CD14-positive monocyte (primary cell): ENCODE measurements around the gene TAPT1. TPM values are rescaled to one million over a fixed set of nuclear protein-coding genes. Genes with fewer than 3 reads are reported as not detected.

Experiments used
- DNase-seq, 3 donors: peaks; one replicate each; pipeline ENCODE4 v3.0.0-alpha.2; 2011 to 2022
- H2AFZ ChIP-seq: 2 replicates; pipeline ENCODE4 v1.6.0; 2012; ENCODE audit warnings: mild to moderate bottlenecking, low read depth, low read length, inconsistent platforms; ENCODE audit not compliant: insufficient read depth, poor library complexity, severe bottlenecking
- H3K27ac ChIP-seq, 2 donors: 1 replicate in 1 of 2; 2 replicates in 1 of 2; pipeline ENCODE4 v1.5.1; 2012 to 2013; ENCODE audit warnings: low read length in 2 of 2, control low read depth in 1 of 2, inconsistent platforms in 1 of 2, low read depth in 1 of 2, mild to moderate bottlenecking in 1 of 2
- H3K27me3 ChIP-seq, 2 donors: one replicate each; pipeline versions ENCODE4 v1.6.0 to v1.6.1; 2011 to 2013; ENCODE audit warnings: low read length in 2 of 2; ENCODE audit not compliant: control insufficient read depth in 2 of 2, insufficient read depth in 2 of 2
- H3K36me3 ChIP-seq, 2 donors: replicated peaks in 1 of 2; 1 replicate in 1 of 2; 2 replicates in 1 of 2; pipeline versions ENCODE4 v1.5.1 to v1.6.1; 2012 to 2013; ENCODE audit warnings: low read length in 2 of 2, control low read depth in 1 of 2, inconsistent platforms in 1 of 2, mild to moderate bottlenecking in 1 of 2; ENCODE audit not compliant: insufficient read depth in 2 of 2, control insufficient read depth in 1 of 2
- H3K4me1 ChIP-seq, 2 donors: 1 replicate in 1 of 2; 2 replicates in 1 of 2; pipeline versions ENCODE4 v1.5.1 to v1.6.1; 2012 to 2013; ENCODE audit warnings: low read length in 2 of 2, control low read depth in 1 of 2, inconsistent platforms in 1 of 2, mild to moderate bottlenecking in 1 of 2, moderate library complexity in 1 of 2; ENCODE audit not compliant: insufficient read depth in 2 of 2, control insufficient read depth in 1 of 2
- H3K4me2 ChIP-seq: replicated peaks from 2 replicates; pipeline ENCODE3; 2012; ENCODE audit warnings: low read length, moderate library complexity, mild to moderate bottlenecking; ENCODE audit not compliant: poor library complexity, severe bottlenecking; ENCODE audit errors: extremely low read depth
- H3K4me3 ChIP-seq, 3 experiments: fragments of 200-600 bp in 1 of 3; sonication (generic) in 1 of 3; replicated peaks in 1 of 3; 1 replicate in 2 of 3; 2 replicates in 1 of 3; pipeline ENCODE4 v1.5.1; 2011 to 2013; ENCODE audit warnings: low read length in 3 of 3, mild to moderate bottlenecking in 3 of 3, control low read depth in 2 of 3, low read depth in 2 of 3, inconsistent platforms in 1 of 3, moderate library complexity in 1 of 3
- H3K79me2 ChIP-seq: 2 replicates; pipeline ENCODE4 v1.6.0; 2012; ENCODE audit warnings: mild to moderate bottlenecking, control low read depth, inconsistent platforms, low read length, moderate library complexity; ENCODE audit not compliant: insufficient read depth
- H3K9ac ChIP-seq: 2 replicates; pipeline ENCODE4 v1.6.0; 2017; ENCODE audit warnings: low read length, mild to moderate bottlenecking; ENCODE audit not compliant: insufficient read depth, poor library complexity, severe bottlenecking
- H3K9me3 ChIP-seq, 2 donors: replicated peaks in 1 of 2; 1 replicate in 1 of 2; 2 replicates in 1 of 2; pipeline versions ENCODE4 v1.5.1 to v1.6.1; 2012 to 2013; ENCODE audit warnings: low read length in 2 of 2, control low read depth in 1 of 2; ENCODE audit not compliant: control insufficient read depth in 1 of 2, insufficient read depth in 1 of 2
- H4K20me1 ChIP-seq: 2 replicates; pipeline ENCODE4 v1.6.0; 2012; ENCODE audit warnings: mild to moderate bottlenecking, low read length, control low read depth, moderate library complexity; ENCODE audit not compliant: insufficient read depth
- H3K27ac Mint-ChIP-seq, 7 donors: one replicate each; pipeline ENCODE4 v1.8.0; 2020; ENCODE audit warnings: mild to moderate bottlenecking in 7 of 7, mixed read lengths in 7 of 7, moderate library complexity in 6 of 7, inconsistent platforms in 2 of 7
- H3K27me3 Mint-ChIP-seq, 3 donors: one replicate each; pipeline ENCODE4 v1.8.0; 2021 to 2022; ENCODE audit warnings: low read depth in 3 of 3, mild to moderate bottlenecking in 3 of 3, mixed read lengths in 3 of 3, moderate library complexity in 3 of 3, inconsistent platforms in 1 of 3
- H3K36me3 Mint-ChIP-seq, 2 donors: one replicate each; pipeline ENCODE4 v1.8.0; 2020; ENCODE audit warnings: mixed read lengths in 2 of 2, inconsistent platforms in 1 of 2, mild to moderate bottlenecking in 1 of 2
- H3K4me1 Mint-ChIP-seq: one replicate; pipeline ENCODE4 v1.8.0; 2020; ENCODE audit warnings: mild to moderate bottlenecking, mixed read lengths
- H3K4me3 Mint-ChIP-seq, 2 donors: one replicate each; pipeline ENCODE4 v1.8.0; 2020; ENCODE audit warnings: mild to moderate bottlenecking in 2 of 2, mixed read lengths in 2 of 2, moderate library complexity in 1 of 2
- H3K9me3 Mint-ChIP-seq, 7 donors: one replicate each; pipeline ENCODE4 v1.8.0; 2020 to 2022; ENCODE audit warnings: mixed read lengths in 7 of 7, mild to moderate bottlenecking in 6 of 7, moderate library complexity in 6 of 7, inconsistent platforms in 2 of 7
- WGBS: methylation state at CpG from one replicate; pipeline ENCODE4 v1.1.5; 2013; ENCODE audit warnings: missing lambda C conversion rate; ENCODE audit not compliant: insufficient coverage; 5-methylcytosine and 5-hydroxymethylcytosine counted together
- intact Hi-C, 2 donors: fragments of 100-400 bp; cut with micrococcal nuclease; formaldehyde crosslinking; loops; one replicate each; pipeline versions ENCODE4 v1.15.0 to v1.15.1; 2023
- polyA plus RNA-seq, 3 donors: library from polyadenylated mRNA; depleted of rRNA in 1 of 3; unstranded in 2 of 3; stranded (reverse) in 1 of 3; fragments of 300-500 nt in 2 of 3; fragments of >200 nt in 1 of 3; fragmentation: Illumina TruSeq in 2 of 3; gene quantifications; 1 replicate in 2 of 3; 2 replicates in 1 of 3; pipeline ENCODE4 v1.2.3, GENCODE V29; 2012 to 2021
- TF ChIP-seq, protein P1 (sequence below): fragments of 200-600 bp; IDR thresholded peaks from one replicate; pipeline ENCODE4 v1.8.0; 2022; ENCODE audit warnings: antibody characterized with exemption, mild to moderate bottlenecking

Gene TAPT1
- polyA plus RNA-seq, 3 donors = 15.2 to 18.4 (median 16.0) TPM

DNA sequence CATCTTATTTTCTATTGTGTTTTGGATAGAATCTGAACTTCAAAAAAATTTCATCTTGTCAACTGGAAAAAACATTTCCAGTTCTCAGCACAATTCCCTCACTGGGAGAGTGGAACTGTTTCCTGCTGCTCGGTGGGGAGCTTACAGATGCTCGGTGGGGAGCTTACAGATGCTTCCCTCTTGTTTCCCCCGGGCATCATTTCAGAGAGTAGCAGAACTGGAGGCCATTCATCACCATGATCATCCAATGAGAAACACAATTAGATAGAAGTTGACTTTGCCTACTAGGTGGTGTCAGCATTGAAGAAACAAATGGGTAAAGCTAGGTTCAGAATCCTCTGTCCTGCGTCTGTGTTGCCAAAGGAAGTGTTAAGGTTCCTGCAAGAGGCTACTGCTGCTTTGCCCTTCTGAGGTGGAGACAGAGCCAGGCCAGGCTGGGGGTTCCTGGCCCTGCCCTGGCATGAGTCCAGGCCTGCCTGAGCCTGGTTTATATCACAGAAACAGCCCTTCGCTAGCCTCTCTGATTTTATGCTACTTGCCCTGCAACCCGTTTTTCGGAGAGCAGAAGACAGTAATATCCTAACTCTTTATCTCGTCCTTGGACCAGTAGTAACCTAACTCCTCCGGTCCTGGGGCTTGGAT is 70.6 kb downstream of the TAPT1 start:
- Mint-ChIP-seq H3K36me3 (peaks cover 4 to 7% of the 10 kb centered on the region in 2 donors), H3K27me3 (no peaks in the 10 kb centered on the region), H3K9me3 (peaks cover 0 to 5% (median 0%) of the 10 kb centered on the region in 7 donors), H3K27ac (peak overlapping the region in 1 of 7 donors; percentile 23), H3K4me3 (no peak overlapping the region), H3K4me1 (peaks cover 6% of the 10 kb centered on the region)
- Histone ChIP-seq H3K27ac (no peak overlapping the region), H3K4me2 (no peak overlapping the region), H3K4me1 (no peaks in the 10 kb centered on the region), H2AFZ (no peak overlapping the region), H4K20me1 (no peaks in the 10 kb centered on the region), H3K79me2 (no peaks in the 10 kb centered on the region), H3K4me3 (no peak overlapping the region), H3K27me3 (no peaks in the 10 kb centered on the region), H3K9me3 (no peaks in the 10 kb centered on the region), H3K36me3 (peaks cover 4 to 9% of the 10 kb centered on the region in 2 donors), H3K9ac (no peak overlapping the region)
- TF ChIP-seq, protein P1, sequence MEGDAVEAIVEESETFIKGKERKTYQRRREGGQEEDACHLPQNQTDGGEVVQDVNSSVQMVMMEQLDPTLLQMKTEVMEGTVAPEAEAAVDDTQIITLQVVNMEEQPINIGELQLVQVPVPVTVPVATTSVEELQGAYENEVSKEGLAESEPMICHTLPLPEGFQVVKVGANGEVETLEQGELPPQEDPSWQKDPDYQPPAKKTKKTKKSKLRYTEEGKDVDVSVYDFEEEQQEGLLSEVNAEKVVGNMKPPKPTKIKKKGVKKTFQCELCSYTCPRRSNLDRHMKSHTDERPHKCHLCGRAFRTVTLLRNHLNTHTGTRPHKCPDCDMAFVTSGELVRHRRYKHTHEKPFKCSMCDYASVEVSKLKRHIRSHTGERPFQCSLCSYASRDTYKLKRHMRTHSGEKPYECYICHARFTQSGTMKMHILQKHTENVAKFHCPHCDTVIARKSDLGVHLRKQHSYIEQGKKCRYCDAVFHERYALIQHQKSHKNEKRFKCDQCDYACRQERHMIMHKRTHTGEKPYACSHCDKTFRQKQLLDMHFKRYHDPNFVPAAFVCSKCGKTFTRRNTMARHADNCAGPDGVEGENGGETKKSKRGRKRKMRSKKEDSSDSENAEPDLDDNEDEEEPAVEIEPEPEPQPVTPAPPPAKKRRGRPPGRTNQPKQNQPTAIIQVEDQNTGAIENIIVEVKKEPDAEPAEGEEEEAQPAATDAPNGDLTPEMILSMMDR = no peak
- intact Hi-C loops = no loop called here
- WGBS = 80% methylated on average over 6 of the region's 9 CpGs
- no peak for DNase-seq

DNA sequence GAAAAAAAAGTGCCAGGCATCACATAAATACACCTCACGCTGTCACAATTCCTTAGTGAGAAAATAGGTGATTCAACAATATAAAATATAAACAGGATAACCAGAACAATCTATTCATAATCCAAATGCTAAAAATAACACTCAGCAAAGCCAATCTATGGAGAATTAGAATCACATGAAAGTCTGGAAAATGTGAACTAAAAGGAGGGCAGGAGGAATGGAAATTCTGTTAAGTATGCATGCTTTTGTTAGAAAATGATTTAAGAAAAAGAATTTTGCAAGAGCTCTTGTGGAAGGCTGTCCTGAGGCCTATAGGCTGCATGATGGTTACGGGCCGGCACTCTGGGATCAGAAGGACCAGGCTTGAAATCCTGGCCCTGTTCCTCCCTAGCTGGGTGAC is 71.8 kb downstream of the TAPT1 start:
- H4K20me1 ChIP-seq = no peaks in the 10 kb centered on the region
- H2AFZ ChIP-seq = no peak overlapping the region
- no peaks in the 10 kb centered on the region for H3K27me3 ChIP-seq
- H3K27ac ChIP-seq = no peak overlapping the region
- TF ChIP-seq, protein P1 = no peak
- Mint-ChIP-seq H3K27me3 (no peaks in the 10 kb centered on the region), H3K4me1 (peaks cover 6% of the 10 kb centered on the region), H3K4me3 (no peak overlapping the region), H3K36me3 (no peaks in the 10 kb centered on the region), H3K9me3 (peaks cover 0 to 5% (median 0%) of the 10 kb centered on the region in 7 donors), H3K27ac (no peak overlapping the region)
- no peak overlapping the region for H3K4me3 ChIP-seq
- no peaks in the 10 kb centered on the region for H3K79me2 ChIP-seq
- H3K4me2 ChIP-seq = no peak overlapping the region
- no peaks in the 10 kb centered on the region for H3K4me1 ChIP-seq
- DNase-seq = no peak
- H3K36me3 ChIP-seq = no peaks in the 10 kb centered on the region
- intact Hi-C loops = no loop called here
- H3K9me3 ChIP-seq = no peaks in the 10 kb centered on the region
- no peak overlapping the region for H3K9ac ChIP-seq
- WGBS = 100% methylated on average over 2 of the region's 3 CpGs
